Gastrocnemius medialis (tissue), 4 donors: ENCODE measurements around the gene ABCB6. TPM values are rescaled to one million over a fixed set of nuclear protein-coding genes. Genes with fewer than 3 reads are reported as not detected.

ENCODE experiments used
- ATAC-seq, 2 donors: fragments of 150-250 bp; one replicate each; pipeline ENCODE4 v1.9.1; 2016
- DNase-seq, 2 donors: peaks; one replicate each; pipeline ENCODE4 v3.0.0-alpha.2; 2019
- H3K27ac ChIP-seq, 4 donors: fragments of 200-600 bp; sonication (generic); 1 replicate in 1 of 4; 2 replicates in 3 of 4; pipeline ENCODE4 v1.5.1; 2016 to 2018; ENCODE audit warnings: mild to moderate bottlenecking in 2 of 4, moderate library complexity in 1 of 4
- H3K27me3 ChIP-seq, 3 donors: fragments of 200-600 bp; sonication (generic) in 2 of 3; 1 replicate in 1 of 3; 2 replicates in 2 of 3; pipeline versions ENCODE4 v1.5.1 to v1.6.0; 2016 to 2019; ENCODE audit warnings: mild to moderate bottlenecking in 1 of 3, moderate library complexity in 1 of 3
- H3K36me3 ChIP-seq, 2 donors: fragments of 200-600 bp; sonication (generic) in 1 of 2; one replicate each; pipeline ENCODE4 v1.5.1; 2017 to 2018
- H3K4me1 ChIP-seq, 2 donors: fragments of 200-600 bp; sonication (generic) in 1 of 2; one replicate each; pipeline ENCODE4 v1.5.1; 2016 to 2017; ENCODE audit warnings: mild to moderate bottlenecking in 2 of 2
- H3K4me3 ChIP-seq, 4 donors: fragments of 200-600 bp; sonication (generic) in 3 of 4; 1 replicate in 1 of 4; 2 replicates in 3 of 4; pipeline ENCODE4 v1.5.1; 2016 to 2019; ENCODE audit warnings: mild to moderate bottlenecking in 2 of 4
- H3K9me3 ChIP-seq, 3 donors: fragments of 200-600 bp; sonication (generic) in 2 of 3; 1 replicate in 1 of 3; 2 replicates in 2 of 3; pipeline ENCODE4 v1.5.1; 2016 to 2019
- POLR2A ChIP-seq, 2 donors: fragments of 450-650 bp; IDR thresholded peaks; one replicate each; pipeline ENCODE4 v1.6.1; 2017; ENCODE audit warnings: antibody characterized with exemption in 2 of 2, mild to moderate bottlenecking in 2 of 2, moderate library complexity in 2 of 2
- in situ Hi-C, 4 donors: fragments of 200-750 bp; cut with MboI; loops; one replicate each; pipeline versions ENCODE4 v1.15.0 to v1.8.0; 2017; ENCODE audit warnings: low sequenced_read_pairs in 4 of 4
- intact Hi-C: fragments of 100-400 bp; cut with DNase I; formaldehyde crosslinking; loops from one replicate; pipeline ENCODE4 v1.15.1; 2023; ENCODE audit warnings: low total_unique reads
- total RNA-seq, 4 donors: library from RNA; depleted of rRNA; stranded (reverse); fragments of >200 nt; gene quantifications; one replicate each; pipeline versions ENCODE4 v1.1.0 to v1.2.3, GENCODE V29; 2016
- TF ChIP-seq, protein P1 (sequence below), 5 experiments: fragments of 450-650 bp in 3 of 5; fragments of 200-600 bp in 2 of 5; sonication (generic) in 2 of 5; IDR thresholded peaks in 4 of 5; conservative IDR thresholded peaks in 1 of 5; 1 replicate in 4 of 5; 2 replicates in 1 of 5; pipeline ENCODE4 v1.5.1; 2016 to 2019; ENCODE audit warnings: antibody characterized with exemption in 5 of 5, mild to moderate bottlenecking in 3 of 5, moderate library complexity in 3 of 5

ABCB6 gene
- total RNA-seq, 4 donors from 2014 or later: 15.0 to 45.8 (median 31.8) TPM

DNA sequence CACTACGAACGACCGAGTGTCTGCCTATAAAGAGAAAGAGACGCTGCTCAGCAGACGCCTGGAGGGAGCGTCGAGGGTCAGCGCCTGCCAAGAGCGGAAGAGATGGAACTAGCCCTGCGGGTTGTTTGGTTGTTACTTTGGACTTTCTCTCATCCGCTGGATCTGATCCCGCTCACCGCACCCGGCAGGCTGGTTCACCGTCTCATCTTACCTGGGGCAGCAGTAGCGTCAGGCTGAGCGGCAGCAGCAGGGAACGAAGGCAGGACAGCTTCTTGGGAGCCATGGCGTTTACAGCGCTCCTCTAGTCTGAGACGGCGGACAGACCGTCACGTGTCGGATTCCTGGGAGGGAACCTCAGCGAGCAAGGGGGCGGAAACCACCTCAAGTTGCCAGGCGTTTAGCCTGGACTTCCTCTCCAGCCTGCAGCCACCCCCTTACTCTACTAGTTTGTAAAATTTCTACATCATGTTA is 24.6 kb upstream of the ABCB6 start:
- intact Hi-C loops (no loop called here), in situ Hi-C loops (no loop called here)
- Histone ChIP-seq H3K9me3 (no peaks in the 10 kb centered on the region), H3K27ac (no peak overlapping the region), H3K27me3 (no peaks in the 10 kb centered on the region), H3K4me3 (no peak overlapping the region), H3K4me1 (peaks cover 26 to 27% of the 10 kb centered on the region in 2 donors), H3K36me3 (peaks cover 0 to under 1% of the 10 kb centered on the region in 2 donors)
- ATAC-seq: no peak
- no peak for DNase-seq
- TF ChIP-seq POLR2A (IDR thresholded peaks at IDR 0.05): no peak
- TF ChIP-seq, protein P1, sequence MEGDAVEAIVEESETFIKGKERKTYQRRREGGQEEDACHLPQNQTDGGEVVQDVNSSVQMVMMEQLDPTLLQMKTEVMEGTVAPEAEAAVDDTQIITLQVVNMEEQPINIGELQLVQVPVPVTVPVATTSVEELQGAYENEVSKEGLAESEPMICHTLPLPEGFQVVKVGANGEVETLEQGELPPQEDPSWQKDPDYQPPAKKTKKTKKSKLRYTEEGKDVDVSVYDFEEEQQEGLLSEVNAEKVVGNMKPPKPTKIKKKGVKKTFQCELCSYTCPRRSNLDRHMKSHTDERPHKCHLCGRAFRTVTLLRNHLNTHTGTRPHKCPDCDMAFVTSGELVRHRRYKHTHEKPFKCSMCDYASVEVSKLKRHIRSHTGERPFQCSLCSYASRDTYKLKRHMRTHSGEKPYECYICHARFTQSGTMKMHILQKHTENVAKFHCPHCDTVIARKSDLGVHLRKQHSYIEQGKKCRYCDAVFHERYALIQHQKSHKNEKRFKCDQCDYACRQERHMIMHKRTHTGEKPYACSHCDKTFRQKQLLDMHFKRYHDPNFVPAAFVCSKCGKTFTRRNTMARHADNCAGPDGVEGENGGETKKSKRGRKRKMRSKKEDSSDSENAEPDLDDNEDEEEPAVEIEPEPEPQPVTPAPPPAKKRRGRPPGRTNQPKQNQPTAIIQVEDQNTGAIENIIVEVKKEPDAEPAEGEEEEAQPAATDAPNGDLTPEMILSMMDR (IDR thresholded peaks at IDR 0.05 in 4 of 5, conservative IDR thresholded peaks at IDR 0.05 in 1 of 5): no peak

DNA sequence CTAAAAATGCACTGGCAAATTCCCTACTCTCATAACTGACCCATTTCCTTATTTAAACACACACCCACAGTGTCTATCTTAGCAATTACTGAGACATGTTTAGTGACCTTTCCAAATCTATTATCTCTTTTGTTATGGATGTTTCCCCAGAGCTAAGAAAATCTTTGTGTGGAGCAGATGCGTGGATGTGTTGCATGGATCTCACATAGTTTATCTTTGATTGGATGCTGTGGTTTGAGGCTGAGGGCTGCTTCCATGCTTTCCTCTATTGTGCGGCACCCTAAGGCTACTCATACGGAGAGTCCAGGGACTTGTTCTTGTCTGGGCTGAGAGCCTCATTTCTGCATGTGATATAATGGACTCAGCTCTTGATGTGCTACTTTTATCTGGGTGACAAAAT is 15.6 kb upstream of the ABCB6 start:
- in situ Hi-C loops: no loop called here
- H3K36me3 ChIP-seq: peaks cover 0 to 66% of the 10 kb centered on the region in 2 donors
- H3K9me3 ChIP-seq: no peaks in the 10 kb centered on the region
- no peak overlapping the region for H3K27ac ChIP-seq
- DNase-seq: no peak
- no peak overlapping the region for H3K4me3 ChIP-seq
- no peak for ATAC-seq
- H3K4me1 ChIP-seq: peaks cover 10 to 12% of the 10 kb centered on the region in 2 donors
- TF ChIP-seq POLR2A (IDR thresholded peaks at IDR 0.05): no peak
- TF ChIP-seq, protein P1 (IDR thresholded peaks at IDR 0.05 in 4 of 5, conservative IDR thresholded peaks at IDR 0.05 in 1 of 5): no peak
- intact Hi-C loops: no loop called here
- no peaks in the 10 kb centered on the region for H3K27me3 ChIP-seq

DNA sequence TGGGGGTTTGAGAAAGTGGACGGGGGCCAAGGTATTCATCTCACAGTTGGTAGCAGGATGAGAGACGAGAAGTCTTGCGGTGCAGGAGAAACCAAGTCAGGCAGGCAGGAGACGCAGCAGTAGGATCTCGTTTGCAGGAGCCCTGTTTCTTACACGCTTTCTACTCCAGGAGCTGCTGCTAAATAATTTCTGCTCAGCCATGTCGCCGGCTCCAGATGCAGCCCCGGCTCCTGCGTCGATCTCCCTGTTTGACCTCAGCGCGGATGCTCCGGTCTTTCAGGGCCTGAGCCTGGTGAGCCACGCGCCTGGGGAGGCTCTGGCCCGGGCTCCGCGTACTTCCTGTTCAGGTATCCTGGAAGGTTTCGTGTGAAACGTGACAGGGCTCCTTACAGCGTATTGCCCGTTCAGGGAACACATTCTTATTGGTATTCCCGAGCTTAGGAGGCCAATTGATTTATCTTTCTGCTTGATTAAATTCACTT is 11.3 kb upstream of the ABCB6 start:
- Histone ChIP-seq H3K27ac (peak overlapping the region; percentile 85 to 99 (median 90)), H3K36me3 (peaks cover 0 to 59% of the 10 kb centered on the region in 2 donors), H3K4me1 (peaks cover 22 to 27% of the 10 kb centered on the region in 2 donors), H3K9me3 (no peaks in the 10 kb centered on the region), H3K4me3 (peak overlapping the region; percentile 73 to 92 (median 82)), H3K27me3 (no peaks in the 10 kb centered on the region)
- ATAC-seq: peak; percentile 21 to 26
- intact Hi-C loops (no loop called here), in situ Hi-C loops (no loop called here)
- peak in 1 of 2 donors; percentile 52 for DNase-seq
- TF ChIP-seq, protein P1 (IDR thresholded peaks at IDR 0.05 in 4 of 5, conservative IDR thresholded peaks at IDR 0.05 in 1 of 5): no peak
- TF ChIP-seq POLR2A (IDR thresholded peaks at IDR 0.05): no peak

DNA sequence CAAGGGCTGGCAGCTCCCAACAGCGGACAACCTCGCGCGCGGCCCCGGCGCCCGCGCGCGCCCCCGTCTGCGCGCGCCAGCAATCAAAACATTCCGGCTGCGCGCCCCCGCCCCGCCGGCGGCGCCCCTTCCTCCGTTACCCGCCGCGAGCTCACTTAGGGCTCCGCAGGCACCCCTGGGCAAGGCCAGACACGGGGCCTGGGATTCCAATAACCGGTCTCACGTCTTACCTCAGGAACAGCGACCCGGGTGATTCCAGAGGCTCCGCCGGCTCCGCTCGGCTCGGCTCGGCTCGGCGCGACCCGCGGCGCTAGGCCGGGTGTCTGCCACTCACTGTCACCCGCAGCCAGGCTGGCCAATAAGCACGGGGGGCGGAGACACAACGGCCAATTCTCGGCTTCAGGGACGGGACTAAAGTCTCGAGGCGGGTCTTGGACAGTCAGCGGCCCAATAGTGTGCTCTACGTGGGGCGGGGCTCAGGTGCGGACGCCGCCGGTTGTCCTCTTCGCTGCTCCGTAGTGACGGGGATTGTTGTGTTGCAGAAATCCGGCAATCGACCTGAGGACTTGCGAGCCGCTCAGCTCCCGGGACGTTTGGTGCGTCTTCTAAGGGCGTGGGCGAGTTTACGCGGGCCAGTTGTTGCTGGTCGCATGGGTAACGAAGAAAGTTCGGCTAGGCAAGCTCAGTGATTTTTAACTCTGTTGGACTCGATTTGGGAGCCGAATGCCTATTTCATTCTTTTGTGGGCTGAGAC is 10.7 kb upstream of the ABCB6 start, which contains the start of the genes ANKZF1 and ATG9A:
Gene ANKZF1 (plus strand): TSS at position 502 of the 754 bp plus-strand sequence. CDS start 452 bp downstream, outside the sequence.
Gene ATG9A (minus strand): TSS at position 332 of the 754 bp plus-strand sequence. CDS start 1,612 bp downstream, outside the sequence.
- Histone ChIP-seq H3K27me3 (no peaks in the 10 kb centered on the region), H3K36me3 (peaks cover 2 to 59% of the 10 kb centered on the region in 2 donors), H3K4me1 (peaks cover 22 to 27% of the 10 kb centered on the region in 2 donors), H3K4me3 (peak within 1 kb of the TSS; percentile 73 to 95 (median 90)), H3K27ac (peak within 1 kb of the TSS; percentile 85 to 99 (median 90)), H3K9me3 (no peaks in the 10 kb centered on the region)
- ATAC-seq: peak; percentile 96 to 98
- DNase-seq: peak; percentile 99 to 100
- in situ Hi-C loops (no loop called here), intact Hi-C loops (loop anchor here (1.0 to 5.0 kb wide), 7 partner anchors 10 to 268 kb away; partner anchors contain the start of genes DNAJB2, GLB1L, GMPPA and NHEJ1)
- TF ChIP-seq POLR2A (IDR thresholded peaks at IDR 0.05): peak; percentile 93 to 95
- TF ChIP-seq, protein P1 (IDR thresholded peaks at IDR 0.05 in 4 of 5, conservative IDR thresholded peaks at IDR 0.05 in 1 of 5): peak in 1 of 5 experiments; percentile 17
